HepG2 (cell line): Measurements from ENCODE around the gene MARF1. TPM values are rescaled to one million over a fixed set of nuclear protein-coding genes. Genes with fewer than 3 reads are reported as not detected.

Source experiments
- ARID2 ChIP-seq: sonication (generic); formaldehyde crosslinking; IDR thresholded peaks from 2 replicates; pipeline ENCODE4 v1.8.1; 2022; ENCODE audit warnings: mild to moderate bottlenecking, missing genetic modification reagents, borderline replicate concordance
- BORCS8-MEF2B ChIP-seq: sonication (generic); formaldehyde crosslinking; IDR thresholded peaks from 2 replicates; pipeline ENCODE4 v1.8.0; 2022; ENCODE audit warnings: mild to moderate bottlenecking, missing genetic modification reagents
- EHMT2 ChIP-seq: fragments of 200-600 bp; sonication (generic); IDR thresholded peaks from 2 replicates; pipeline ENCODE4 v1.7.0; 2017; ENCODE audit warnings: antibody characterized with exemption, low read depth, low read length, borderline replicate concordance
- FIP1L1 ChIP-seq: fragments of 200-400 bp; formaldehyde crosslinking; IDR thresholded peaks from 2 replicates; pipeline ENCODE4 v1.6.1; 2018; ENCODE audit warnings: low read depth, mild to moderate bottlenecking, low read length, moderate library complexity, borderline replicate concordance; ENCODE audit not compliant: insufficient read depth
- FOXO1 ChIP-seq: sonication (generic); formaldehyde crosslinking; IDR thresholded peaks from 2 replicates; pipeline ENCODE4 v1.4.0; 2020; ENCODE audit warnings: missing genetic modification reagents
- HES4 ChIP-seq: sonication (generic); formaldehyde crosslinking; IDR thresholded peaks from 2 replicates; pipeline ENCODE4 v1.9.0; 2021; ENCODE audit warnings: mild to moderate bottlenecking, missing genetic modification reagents, borderline replicate concordance
- IRF2 ChIP-seq: IDR thresholded peaks from 2 replicates; pipeline ENCODE4 v1.6.1; 2018; ENCODE audit warnings: missing genetic modification reagents, missing compliant biosample characterization
- KAT7 ChIP-seq: IDR thresholded peaks from 2 replicates; pipeline ENCODE4 v1.6.1; 2018; ENCODE audit warnings: borderline replicate concordance, missing compliant biosample characterization
- NR3C1 ChIP-seq: sonication (generic); formaldehyde crosslinking; IDR thresholded peaks from 2 replicates; pipeline ENCODE4 v1.4.0; 2020; ENCODE audit warnings: missing genetic modification reagents
- PPARG ChIP-seq: conservative IDR thresholded peaks from 2 replicates; pipeline ENCODE4 v1.6.1; 2016; ENCODE audit warnings: missing biosample characterization, missing genetic modification reagents
- RFX1 ChIP-seq: fragments of 450-650 bp; IDR thresholded peaks from 2 replicates; pipeline ENCODE4 v1.6.1; 2017
- SMAD1 ChIP-seq: sonication (generic); formaldehyde crosslinking; IDR thresholded peaks from 2 replicates; pipeline ENCODE4 v1.4.0; 2020; ENCODE audit warnings: missing genetic modification reagents, low read depth, mild to moderate bottlenecking, borderline replicate concordance
- TBP ChIP-seq: sonication (generic); formaldehyde crosslinking; IDR thresholded peaks from 2 replicates; pipeline ENCODE4 v1.5.0; 2020; ENCODE audit warnings: missing genetic modification reagents
- ZBTB8A ChIP-seq: sonication (generic); formaldehyde crosslinking; IDR thresholded peaks from 2 replicates; pipeline ENCODE4 v1.4.0; 2020; ENCODE audit warnings: mild to moderate bottlenecking, low read depth, missing genetic modification reagents, borderline replicate concordance
- ZNF124 ChIP-seq: sonication (generic); formaldehyde crosslinking; IDR thresholded peaks from 2 replicates; pipeline ENCODE4 v1.4.0; 2020; ENCODE audit warnings: missing genetic modification reagents
- ZNF232 ChIP-seq: sonication (generic); formaldehyde crosslinking; IDR thresholded peaks from 2 replicates; pipeline ENCODE4 v1.4.0; 2020; ENCODE audit warnings: missing genetic modification reagents, borderline replicate concordance
- ZNF567 ChIP-seq: sonication (generic); formaldehyde crosslinking; IDR thresholded peaks from 2 replicates; pipeline ENCODE4 v1.8.1; 2023; ENCODE audit warnings: mild to moderate bottlenecking, missing genetic modification reagents, borderline replicate concordance
- ZNF777 ChIP-seq: sonication (generic); formaldehyde crosslinking; IDR thresholded peaks from 2 replicates; pipeline ENCODE4 v1.4.0; 2020; ENCODE audit warnings: missing genetic modification reagents
- ZSCAN30 ChIP-seq: sonication (generic); formaldehyde crosslinking; IDR thresholded peaks from 2 replicates; pipeline ENCODE4 v1.5.0; 2020; ENCODE audit warnings: mild to moderate bottlenecking, missing genetic modification reagents
- polyA plus RNA-seq, 8 experiments: library from polyadenylated mRNA; depleted of rRNA in 3 of 8; stranded (reverse) in 7 of 8; unstranded in 1 of 8; fragments of >200 nt; fragmentation: Illumina TruSeq in 4 of 8; extraction: Trizol in 4 of 8; gene quantifications; 2 replicates each; pipeline versions ENCODE4 v1.2.1 to v1.2.3, GENCODE V29; 2011 to 2016; ENCODE audit warnings: low read depth in 4 of 8, missing spikeins in 1 of 8, mixed read lengths in 1 of 8; ENCODE audit not compliant: insufficient read depth in 1 of 8
- total RNA-seq, 5 experiments: library from RNA; depleted of rRNA; stranded (reverse); fragments of >200 nt; fragmentation: Illumina TruSeq; extraction: Trizol; gene quantifications; 2 replicates each; pipeline ENCODE4 v1.2.3, GENCODE V29; 2016; ENCODE audit warnings: low read depth in 1 of 5
- TF ChIP-seq, protein P1 (sequence below): sonication (generic); formaldehyde crosslinking; IDR thresholded peaks from 2 replicates; pipeline ENCODE4 v1.5.1; 2020; ENCODE audit warnings: mild to moderate bottlenecking, missing genetic modification reagents
- TF ChIP-seq, protein P2 (sequence below): sonication (generic); formaldehyde crosslinking; IDR thresholded peaks from 2 replicates; pipeline ENCODE4 v1.8.1; 2023; ENCODE audit warnings: mild to moderate bottlenecking, moderate library complexity, missing genetic modification reagents
- TF ChIP-seq, protein P3 (sequence below): sonication (generic); formaldehyde crosslinking; IDR thresholded peaks from 2 replicates; pipeline ENCODE4 v1.5.0; 2020; ENCODE audit warnings: missing genetic modification reagents, mild to moderate bottlenecking, borderline replicate concordance
- TF ChIP-seq, protein P4 (sequence below): sonication (generic); formaldehyde crosslinking; IDR thresholded peaks from 2 replicates; pipeline ENCODE4 v1.4.0; 2020; ENCODE audit warnings: missing genetic modification reagents

MARF1 gene
- total and polyA plus RNA-seq, 2 of the 13 experiments (the other 11 are each of a cell fraction or from before 2014, with no cell fraction given), result 8.7 to 20.7 TPM

DNA sequence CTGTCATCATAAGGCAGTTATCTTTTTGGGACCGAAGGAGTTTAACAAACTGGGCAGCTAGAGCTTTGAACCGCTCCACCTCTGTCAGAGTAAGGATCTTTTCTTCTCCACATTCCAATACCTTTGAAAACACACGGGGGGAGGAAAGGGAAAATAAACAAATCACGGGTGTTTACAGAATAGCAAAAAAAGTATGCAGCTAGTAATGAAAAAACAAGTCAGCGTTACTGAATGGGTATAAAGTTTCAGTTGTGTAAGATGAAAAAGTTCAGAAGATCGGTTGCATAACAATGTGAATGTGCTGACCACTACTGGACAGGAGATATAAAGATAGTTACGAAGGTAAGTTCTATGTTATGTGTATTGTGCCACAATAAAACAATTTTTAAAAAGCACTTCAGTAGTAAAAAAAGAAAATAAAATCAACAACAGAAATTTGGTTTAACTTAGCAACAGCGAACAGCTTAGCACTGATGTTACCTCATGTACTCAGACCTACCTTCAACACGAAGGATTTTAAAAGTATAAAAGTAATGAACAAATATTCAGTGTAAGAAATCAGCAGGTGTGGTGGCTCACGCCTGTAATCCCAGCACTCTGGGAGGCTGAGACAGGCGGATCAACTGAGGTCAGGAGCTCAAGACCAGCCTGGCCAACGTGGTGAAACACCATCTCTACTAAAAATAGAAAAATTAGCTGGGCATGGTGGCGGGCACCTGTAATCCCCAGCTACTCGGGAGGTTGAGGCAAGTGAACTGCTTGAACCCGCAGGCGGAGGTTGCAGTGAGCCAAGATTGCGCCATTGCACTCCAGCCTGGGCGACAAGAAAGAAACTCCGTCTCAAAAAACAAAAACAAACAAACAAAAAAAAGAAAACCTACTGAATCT lies 34.3 kb downstream of the MARF1 start (continued):
- TF ChIP-seq, protein P1, sequence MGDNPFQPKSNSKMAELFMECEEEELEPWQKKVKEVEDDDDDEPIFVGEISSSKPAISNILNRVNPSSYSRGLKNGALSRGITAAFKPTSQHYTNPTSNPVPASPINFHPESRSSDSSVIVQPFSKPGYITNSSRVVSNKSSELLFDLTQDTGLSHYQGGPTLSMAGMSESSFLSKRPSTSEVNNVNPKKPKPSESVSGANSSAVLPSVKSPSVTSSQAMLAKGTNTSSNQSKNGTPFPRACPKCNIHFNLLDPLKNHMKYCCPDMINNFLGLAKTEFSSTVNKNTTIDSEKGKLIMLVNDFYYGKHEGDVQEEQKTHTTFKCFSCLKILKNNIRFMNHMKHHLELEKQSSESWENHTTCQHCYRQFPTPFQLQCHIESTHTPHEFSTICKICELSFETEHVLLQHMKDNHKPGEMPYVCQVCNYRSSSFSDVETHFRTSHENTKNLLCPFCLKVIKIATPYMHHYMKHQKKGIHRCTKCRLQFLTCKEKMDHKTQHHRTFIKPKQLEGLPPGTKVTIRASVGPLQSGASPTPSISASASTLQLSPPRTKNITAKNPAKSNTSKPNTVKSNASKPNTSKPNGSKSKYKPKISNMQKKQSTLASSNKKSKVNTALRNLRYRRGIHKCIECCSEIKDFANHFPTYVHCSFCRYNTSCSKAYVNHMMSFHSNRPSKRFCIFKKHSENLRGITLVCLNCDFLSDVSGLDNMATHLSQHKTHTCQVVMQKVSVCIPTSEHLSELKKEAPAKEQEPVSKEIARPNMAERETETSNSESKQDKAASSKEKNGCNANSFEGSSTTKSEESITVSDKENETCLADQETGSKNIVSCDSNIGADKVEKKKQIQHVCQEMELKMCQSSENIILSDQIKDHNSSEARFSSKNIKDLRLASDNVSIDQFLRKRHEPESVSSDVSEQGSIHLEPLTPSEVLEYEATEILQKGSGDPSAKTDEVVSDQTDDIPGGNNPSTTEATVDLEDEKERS (CRISPR knock-in tag), result 0 out of 2 replicates have a peak, but pooled peaks have one; percentile 13
- TF ChIP-seq ARID2 (CRISPR knock-in tag) (no peak), IRF2 (CRISPR knock-in tag) (peak; percentile 50; the same call in 1 of the 2 replicates), TBP (CRISPR knock-in tag) (no peak), RFX1 (no peak), FOXO1 (peak; percentile 89; the same call in 1 of the 2 replicates), ZNF124 (CRISPR knock-in tag) (no peak), PPARG (peak; percentile 85), ZNF567 (CRISPR knock-in tag) (no peak), SMAD1 (CRISPR knock-in tag) (no peak), ZNF232 (CRISPR knock-in tag) (no peak), FIP1L1 (no peak), EHMT2 (no peak), ZNF777 (CRISPR knock-in tag) (no peak), BORCS8-MEF2B (CRISPR knock-in tag) (no peak), NR3C1 (CRISPR knock-in tag) (no peak), ZBTB8A (CRISPR knock-in tag) (no peak), HES4 (CRISPR knock-in tag) (no peak), KAT7 (CRISPR knock-in tag) (no peak; the same call in 1 of the 2 replicates), ZSCAN30 (CRISPR knock-in tag) (no peak)
- TF ChIP-seq, protein P2, sequence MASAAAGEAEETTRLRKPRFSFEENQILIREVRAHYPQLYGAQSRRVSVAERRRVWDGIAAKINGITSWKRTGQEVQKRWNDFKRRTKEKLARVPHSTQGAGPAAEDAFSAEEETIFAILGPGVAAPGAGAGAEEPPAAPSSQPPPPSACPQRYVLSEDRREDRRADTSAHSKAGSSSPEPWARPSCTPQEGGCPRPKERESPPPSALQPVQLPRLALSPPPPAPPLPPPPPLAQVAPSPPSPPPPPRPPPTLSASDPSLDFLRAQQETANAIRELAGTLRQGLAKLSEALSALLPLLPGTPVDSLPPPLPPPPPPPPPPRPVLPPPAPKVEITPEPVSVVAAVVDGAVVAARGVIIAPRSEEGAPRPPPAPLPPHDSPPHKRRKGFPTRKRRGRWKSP (CRISPR knock-in tag), result peak; percentile 76; the same call in 1 of the 2 replicates
- TF ChIP-seq, protein P3, sequence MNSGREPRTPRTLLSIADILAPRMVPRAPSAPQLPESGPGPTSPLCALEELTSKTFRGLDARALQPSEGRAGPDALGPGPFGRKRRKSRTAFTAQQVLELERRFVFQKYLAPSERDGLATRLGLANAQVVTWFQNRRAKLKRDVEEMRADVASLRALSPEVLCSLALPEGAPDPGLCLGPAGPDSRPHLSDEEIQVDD (CRISPR knock-in tag), result no peak
- TF ChIP-seq, protein P4, sequence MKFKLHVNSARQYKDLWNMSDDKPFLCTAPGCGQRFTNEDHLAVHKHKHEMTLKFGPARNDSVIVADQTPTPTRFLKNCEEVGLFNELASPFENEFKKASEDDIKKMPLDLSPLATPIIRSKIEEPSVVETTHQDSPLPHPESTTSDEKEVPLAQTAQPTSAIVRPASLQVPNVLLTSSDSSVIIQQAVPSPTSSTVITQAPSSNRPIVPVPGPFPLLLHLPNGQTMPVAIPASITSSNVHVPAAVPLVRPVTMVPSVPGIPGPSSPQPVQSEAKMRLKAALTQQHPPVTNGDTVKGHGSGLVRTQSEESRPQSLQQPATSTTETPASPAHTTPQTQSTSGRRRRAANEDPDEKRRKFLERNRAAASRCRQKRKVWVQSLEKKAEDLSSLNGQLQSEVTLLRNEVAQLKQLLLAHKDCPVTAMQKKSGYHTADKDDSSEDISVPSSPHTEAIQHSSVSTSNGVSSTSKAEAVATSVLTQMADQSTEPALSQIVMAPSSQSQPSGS (CRISPR knock-in tag), result no peak
